ENCODE measurements around the gene CDH5. TPM values are rescaled to one million over a fixed set of nuclear protein-coding genes. Genes with fewer than 3 reads are reported as not detected.

CDH5 gene
- total and polyA plus RNA-seq, 2 of the 4 experiments (the other 2 are of a cell fraction) = not detected

GRCh38 chr16:66437391-66437945 is 71.0 kb downstream of the CDH5 start:
- ChIA-PET POLR2A (ENCODE audit: unreplicated experiment) (no interaction called here), CTCF (no interaction called here)
- dilution Hi-C loops (cut with HindIII; ENCODE audit: low sequenced_read_pairs, unreplicated experiment) (no loop called here), intact Hi-C loops (cut with micrococcal nuclease) (no loop called here), in situ Hi-C loops (cut with MboI; ENCODE audit: low sequenced_read_pairs) (no loop called here)
- no peak overlapping the region for H4K5ac ChIP-seq (ENCODE audit: low read depth, low read length)
- H3K56ac ChIP-seq (ENCODE audit: extremely low read depth, insufficient read depth, low read length) = no peak overlapping the region
- H3K4me3 ChIP-seq (ENCODE audit: insufficient read depth, low read depth, low read length) = no peak overlapping the region
- H3K4me2 ChIP-seq (ENCODE audit: low read depth, low read length) = no peak overlapping the region
- no peak overlapping the region for H2BK120ac ChIP-seq (ENCODE audit: low read depth, low read length)
- H3K27ac ChIP-seq (ENCODE audit: insufficient read depth, low read length) = no peak overlapping the region
- H4K20me1 ChIP-seq (ENCODE audit: insufficient read depth, low read length) = no peaks in the 10 kb centered on the region
- no CpG with 5 or more reads among the region's 15 CpGs for WGBS, 2 experiments (ENCODE audit: extremely low coverage in 2 of 2, insufficient read length in 1 of 2)
- TF ChIP-seq USF2 (IDR thresholded peaks at IDR 0.05; ENCODE audit: low read depth, low read length) (no peak), CHD1 (IDR thresholded peaks at IDR 0.05; ENCODE audit: low read depth, low read length) (no peak), CEBPB (IDR thresholded peaks at IDR 0.05; ENCODE audit: low read depth, low read length) (no peak), BHLHE40 (IDR thresholded peaks at IDR 0.05; ENCODE audit: low read depth, low read length) (no peak), RFX5 (IDR thresholded peaks at IDR 0.05; ENCODE audit: low read depth, low read length) (no peak), FOS (IDR thresholded peaks at IDR 0.05; ENCODE audit: low read depth, low read length) (no peak), POLR2A (IDR thresholded peaks at IDR 0.05; ENCODE audit: low read depth, low read length) (no peak), SMC3 (IDR thresholded peaks at IDR 0.05; ENCODE audit: low read depth, low read length) (no peak), MXI1 (IDR thresholded peaks at IDR 0.05; ENCODE audit: borderline replicate concordance, low read depth, low read length) (no peak), NFE2L2 (IDR thresholded peaks at IDR 0.05; ENCODE audit: low read depth, low read length) (no peak), MAZ (IDR thresholded peaks at IDR 0.05; ENCODE audit: borderline replicate concordance, low read depth, low read length) (no peak), RAD21 (IDR thresholded peaks at IDR 0.05; ENCODE audit: low read length) (no peak), MAFK (IDR thresholded peaks at IDR 0.05; ENCODE audit: low read depth, low read length) (no peak), RCOR1 (IDR thresholded peaks at IDR 0.05; ENCODE audit: insufficient replicate concordance, low read length) (no peak)
- TF ChIP-seq, protein P1, sequence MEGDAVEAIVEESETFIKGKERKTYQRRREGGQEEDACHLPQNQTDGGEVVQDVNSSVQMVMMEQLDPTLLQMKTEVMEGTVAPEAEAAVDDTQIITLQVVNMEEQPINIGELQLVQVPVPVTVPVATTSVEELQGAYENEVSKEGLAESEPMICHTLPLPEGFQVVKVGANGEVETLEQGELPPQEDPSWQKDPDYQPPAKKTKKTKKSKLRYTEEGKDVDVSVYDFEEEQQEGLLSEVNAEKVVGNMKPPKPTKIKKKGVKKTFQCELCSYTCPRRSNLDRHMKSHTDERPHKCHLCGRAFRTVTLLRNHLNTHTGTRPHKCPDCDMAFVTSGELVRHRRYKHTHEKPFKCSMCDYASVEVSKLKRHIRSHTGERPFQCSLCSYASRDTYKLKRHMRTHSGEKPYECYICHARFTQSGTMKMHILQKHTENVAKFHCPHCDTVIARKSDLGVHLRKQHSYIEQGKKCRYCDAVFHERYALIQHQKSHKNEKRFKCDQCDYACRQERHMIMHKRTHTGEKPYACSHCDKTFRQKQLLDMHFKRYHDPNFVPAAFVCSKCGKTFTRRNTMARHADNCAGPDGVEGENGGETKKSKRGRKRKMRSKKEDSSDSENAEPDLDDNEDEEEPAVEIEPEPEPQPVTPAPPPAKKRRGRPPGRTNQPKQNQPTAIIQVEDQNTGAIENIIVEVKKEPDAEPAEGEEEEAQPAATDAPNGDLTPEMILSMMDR (conservative IDR thresholded peaks at IDR 0.05; ENCODE audit: low read depth, low read length) = no peak
- TF ChIP-seq, protein P2, sequence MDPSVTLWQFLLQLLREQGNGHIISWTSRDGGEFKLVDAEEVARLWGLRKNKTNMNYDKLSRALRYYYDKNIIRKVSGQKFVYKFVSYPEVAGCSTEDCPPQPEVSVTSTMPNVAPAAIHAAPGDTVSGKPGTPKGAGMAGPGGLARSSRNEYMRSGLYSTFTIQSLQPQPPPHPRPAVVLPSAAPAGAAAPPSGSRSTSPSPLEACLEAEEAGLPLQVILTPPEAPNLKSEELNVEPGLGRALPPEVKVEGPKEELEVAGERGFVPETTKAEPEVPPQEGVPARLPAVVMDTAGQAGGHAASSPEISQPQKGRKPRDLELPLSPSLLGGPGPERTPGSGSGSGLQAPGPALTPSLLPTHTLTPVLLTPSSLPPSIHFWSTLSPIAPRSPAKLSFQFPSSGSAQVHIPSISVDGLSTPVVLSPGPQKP (IDR thresholded peaks at IDR 0.05; ENCODE audit: borderline replicate concordance, low read depth, low read length) = no peak
- H3K27me3 ChIP-seq (ENCODE audit: control insufficient read depth, insufficient read depth, low read length) = peaks cover 51% of the 10 kb centered on the region
- H3K23ac ChIP-seq (ENCODE audit: low read depth, low read length) = no peak overlapping the region
- no peak overlapping the region for H2BK5ac ChIP-seq (ENCODE audit: low read depth, low read length, poor library complexity, severe bottlenecking)
- no peaks in the 10 kb centered on the region for H3K36me3 ChIP-seq (ENCODE audit: control insufficient read depth, insufficient read depth, low read length)
- ATAC-seq (ENCODE audit: low read depth) (no peak), DNase-seq (no peak)
- H2BK15ac ChIP-seq (ENCODE audit: low read depth, low read length) = no peak overlapping the region
- no peaks in the 10 kb centered on the region for H3K4me1 ChIP-seq (ENCODE audit: control insufficient read depth, insufficient read depth, low read length)
- H3K9ac ChIP-seq (ENCODE audit: low read depth, low read length) = no peak overlapping the region
- no peaks in the 10 kb centered on the region for H3K79me1 ChIP-seq (ENCODE audit: low read depth in 1 of 2, low read length in 2 of 2)
- no TSS peak for BruUV-seq (replicated peaks)
- no peak overlapping the region for H3K14ac ChIP-seq (replicated peaks; ENCODE audit: low read depth, low read length)
- H2BK20ac ChIP-seq (ENCODE audit: low read depth, low read length) = no peak overlapping the region
- no peak overlapping the region for H4K91ac ChIP-seq (ENCODE audit: insufficient read depth, low read depth, low read length)
- H3K18ac ChIP-seq (ENCODE audit: low read depth, low read length) = no peak overlapping the region
- peak overlapping the region; percentile 51 for H2AFZ ChIP-seq (replicated peaks; ENCODE audit: low read length, poor library complexity)
- no peak overlapping the region for H2AK9ac ChIP-seq (replicated peaks; ENCODE audit: low read depth, low read length, poor library complexity)
- no peak overlapping the region for H4K8ac ChIP-seq (ENCODE audit: low read depth in 2 of 2, low read length in 2 of 2)
- H3K9me3 ChIP-seq (ENCODE audit: control insufficient read depth, insufficient read depth, low read length) = no peaks in the 10 kb centered on the region; the same call in 1 of the 2 replicates
- no peak overlapping the region for H2AK5ac ChIP-seq (ENCODE audit: low read depth, low read length)
- H3K4ac ChIP-seq (ENCODE audit: low read depth, low read length) = no peak overlapping the region
- no peaks in the 10 kb centered on the region for H3K9me1 ChIP-seq (ENCODE audit: insufficient read depth, low read length)

Measured in IMR-90 (cell line).